ENCODE data around the gene USP22.

USP22 gene

GRCh38 chr17:21079196-21079595, 36.4 kb upstream of the USP22 start:
- TF ChIP-seq CTCF (IDR thresholded peaks at IDR 0.05; ENCODE audit: low read depth, low read length), result no peak
- no peak overlapping the region for H3K4me3 ChIP-seq (ENCODE audit: low read depth, low read length)

GRCh38 chr17:21078016-21078780, 35.4 kb upstream of the USP22 start:
- no peak overlapping the region for H3K4me3 ChIP-seq (ENCODE audit: low read depth, low read length)
- TF ChIP-seq CTCF (IDR thresholded peaks at IDR 0.05; ENCODE audit: low read depth, low read length), result no peak

GRCh38 chr17:21077281-21077680, 34.5 kb upstream of the USP22 start:
- no peak for TF ChIP-seq CTCF (IDR thresholded peaks at IDR 0.05; ENCODE audit: low read depth, low read length)
- no peak overlapping the region for H3K4me3 ChIP-seq (ENCODE audit: low read depth, low read length)

GRCh38 chr17:21076242-21076641, 33.4 kb upstream of the USP22 start:
- no peak overlapping the region for H3K4me3 ChIP-seq (ENCODE audit: low read depth, low read length)
- TF ChIP-seq CTCF (IDR thresholded peaks at IDR 0.05; ENCODE audit: low read depth, low read length), result no peak

- no peak for TF ChIP-seq CTCF (IDR thresholded peaks at IDR 0.05; ENCODE audit: low read depth, low read length)
Observed at GRCh38 chr17:21075739-21076085, 32.9 kb upstream of the USP22 start.

GRCh38 chr17:21072745-21073197, 30.0 kb upstream of the USP22 start:
- no peak for TF ChIP-seq CTCF (IDR thresholded peaks at IDR 0.05; ENCODE audit: low read depth, low read length)
- no peak overlapping the region for H3K4me3 ChIP-seq (ENCODE audit: low read depth, low read length)

More at GRCh38 chr17:21075739-21076085, 32.9 kb upstream of the USP22 start:
- no peak overlapping the region for H3K4me3 ChIP-seq (ENCODE audit: low read depth, low read length)

GRCh38 chr17:21066394-21066793, 23.6 kb upstream of the USP22 start:
- no peak for TF ChIP-seq CTCF (IDR thresholded peaks at IDR 0.05; ENCODE audit: low read depth, low read length)
- no peak overlapping the region for H3K4me3 ChIP-seq (ENCODE audit: low read depth, low read length)
